Liver (tissue), 9 donors: Measurements from ENCODE around the gene ZMYND8. TPM values are rescaled to one million over a fixed set of nuclear protein-coding genes. Genes with fewer than 3 reads are reported as not detected.

Experiments
- DNase-seq: peaks from one replicate; pipeline ENCODE4 v3.0.0-alpha.2; 2017; ENCODE audit warnings: low spot score
- H3K27ac ChIP-seq, 2 donors: one replicate each; pipeline ENCODE4 v1.7.0; 2013; ENCODE audit warnings: inconsistent platforms in 2 of 2, low read length in 2 of 2, control low read depth in 1 of 2, low read depth in 1 of 2, mild to moderate bottlenecking in 1 of 2
- H3K27me3 ChIP-seq, 4 donors: one replicate each; pipeline versions ENCODE4 v1.6.1 to v1.7.0; 2013; ENCODE audit warnings: low read length in 3 of 4, inconsistent platforms in 1 of 4, mild to moderate bottlenecking in 1 of 4, moderate library complexity in 1 of 4; ENCODE audit not compliant: control insufficient read depth in 4 of 4, insufficient read depth in 4 of 4
- H3K36me3 ChIP-seq, 4 donors: one replicate each; pipeline versions ENCODE4 v1.6.1 to v1.7.0; 2013; ENCODE audit warnings: low read length in 3 of 4, mild to moderate bottlenecking in 3 of 4, low read depth in 1 of 4, moderate library complexity in 1 of 4; ENCODE audit not compliant: control insufficient read depth in 4 of 4, insufficient read depth in 3 of 4
- H3K4me1 ChIP-seq, 4 donors: one replicate each; pipeline versions ENCODE4 v1.6.1 to v1.7.0; 2013; ENCODE audit warnings: low read length in 3 of 4, mild to moderate bottlenecking in 3 of 4, moderate library complexity in 1 of 4; ENCODE audit not compliant: control insufficient read depth in 4 of 4, insufficient read depth in 4 of 4
- H3K4me3 ChIP-seq, 3 donors: one replicate each; pipeline versions ENCODE4 v1.6.1 to v1.7.0; 2013; ENCODE audit warnings: low read length in 3 of 3, control low read depth in 1 of 3, low read depth in 1 of 3, mild to moderate bottlenecking in 1 of 3
- H3K9ac ChIP-seq, 2 donors: one replicate each; pipeline ENCODE4 v1.7.0; 2013; ENCODE audit warnings: low read length in 2 of 2, mild to moderate bottlenecking in 2 of 2, moderate library complexity in 2 of 2, control low read depth in 1 of 2, low read depth in 1 of 2
- H3K9me3 ChIP-seq, 4 donors: one replicate each; pipeline versions ENCODE4 v1.6.1 to v1.7.0; 2013; ENCODE audit warnings: low read length in 3 of 4; ENCODE audit not compliant: control insufficient read depth in 4 of 4
- ATF3 ChIP-seq: IDR thresholded peaks from 2 replicates; pipeline ENCODE4 v1.6.1; 2016; ENCODE audit warnings: antibody characterized with exemption
- CTCF ChIP-seq: fragments of 150-350 bp; IDR thresholded peaks from 2 replicates; pipeline ENCODE4 v1.5.1; 2017; ENCODE audit warnings: improper control_type of control experiment, low read depth, low read length; ENCODE audit not compliant: missing input control
- EGR1 ChIP-seq, 2 donors: IDR thresholded peaks; 2 replicates each; pipeline ENCODE4 v1.6.1; 2016 to 2018; ENCODE audit warnings: antibody characterized with exemption in 2 of 2, low read depth in 2 of 2
- FOXA1 ChIP-seq: IDR thresholded peaks from 2 replicates; pipeline ENCODE4 v1.6.1; 2016; ENCODE audit warnings: antibody characterized with exemption
- FOXA2 ChIP-seq: IDR thresholded peaks from 2 replicates; pipeline ENCODE4 v1.6.1; 2016; ENCODE audit warnings: antibody characterized with exemption
- GABPA ChIP-seq, 2 donors: IDR thresholded peaks in 1 of 2; conservative IDR thresholded peaks in 1 of 2; 2 replicates each; pipeline ENCODE4 v1.6.1; 2016; ENCODE audit warnings: antibody characterized with exemption in 2 of 2, mild to moderate bottlenecking in 1 of 2, moderate library complexity in 1 of 2
- HNF4A ChIP-seq, 2 donors: conservative IDR thresholded peaks; 2 replicates each; pipeline ENCODE4 v1.6.1; 2016; ENCODE audit warnings: antibody characterized with exemption in 2 of 2, mild to moderate bottlenecking in 2 of 2
- HNF4G ChIP-seq: IDR thresholded peaks from 2 replicates; pipeline ENCODE4 v1.6.1; 2016; ENCODE audit warnings: antibody characterized with exemption
- JUND ChIP-seq, 2 donors: IDR thresholded peaks; 2 replicates each; pipeline ENCODE4 v1.6.1; 2016; ENCODE audit warnings: antibody characterized with exemption in 2 of 2
- MAX ChIP-seq: IDR thresholded peaks from 2 replicates; pipeline ENCODE4 v1.6.1; 2016; ENCODE audit warnings: antibody characterized with exemption
- NR2F2 ChIP-seq: IDR thresholded peaks from 2 replicates; pipeline ENCODE4 v1.6.1; 2016; ENCODE audit warnings: antibody characterized with exemption
- REST ChIP-seq: IDR thresholded peaks from 2 replicates; pipeline ENCODE4 v1.6.1; 2016; ENCODE audit warnings: antibody characterized with exemption, mild to moderate bottlenecking
- SP1 ChIP-seq: IDR thresholded peaks from 2 replicates; pipeline ENCODE4 v1.6.1; 2018; ENCODE audit warnings: antibody characterized with exemption, mild to moderate bottlenecking
- TAF1 ChIP-seq: conservative IDR thresholded peaks from 2 replicates; pipeline ENCODE4 v1.6.1; 2016; ENCODE audit warnings: antibody characterized with exemption, mild to moderate bottlenecking
- YY1 ChIP-seq: IDR thresholded peaks from 2 replicates; pipeline ENCODE4 v1.6.1; 2016; ENCODE audit warnings: antibody characterized with exemption, mild to moderate bottlenecking
- WGBS: extraction: QIAGEN DNeasy Blood & Tissue Kit; methylation state at CpG from one replicate; pipeline ENCODE4 v1.1.7; 2013; 5-methylcytosine and 5-hydroxymethylcytosine counted together
- polyA plus RNA-seq, 2 donors: library from polyadenylated mRNA; stranded (reverse) in 1 of 2; unstranded in 1 of 2; fragments of 200-250 nt in 1 of 2; fragments of >200 nt in 1 of 2; fragmentation: Nextera tagmentation in 1 of 2; extraction: Ambion mirVana in 1 of 2; gene quantifications; one replicate each; pipeline versions ENCODE4 v1.2.1 to v1.2.3, GENCODE V29; 2013 to 2015
- total RNA-seq, 2 donors: library from RNA; depleted of rRNA; stranded (reverse); fragments of >200 nt; gene quantifications; one replicate each; pipeline ENCODE4 v1.2.3, GENCODE V29; 2014
- donor health status: healthy.
- donor health status: healthy.
- donor health status: healthy.
- donor health status: healthy.
- donor health status: healthy.

The ZMYND8 gene
- total and polyA plus RNA-seq, 4 donors = 3.3 to 23.5 (median 6.8) TPM

- peak overlapping the region; percentile 92 to 98 for H3K27ac ChIP-seq
- no peaks in the 10 kb centered on the region for H3K36me3 ChIP-seq
- H3K9me3 ChIP-seq = no peaks in the 10 kb centered on the region
- H3K27me3 ChIP-seq = no peaks in the 10 kb centered on the region
- TF ChIP-seq YY1 = peak; percentile 64
- TF ChIP-seq MAX = no peak
- no peak overlapping the region for H3K4me3 ChIP-seq
- peak overlapping the region; percentile 42 to 57 for H3K9ac ChIP-seq
- no peak for DNase-seq
- H3K4me1 ChIP-seq = peaks cover 17 to 77% (median 54%) of the 10 kb centered on the region in 4 donors
- 64% methylated on average over 7 of the region's 7 CpGs for WGBS
These were observed 2.6 kb downstream of the ZMYND8 start for GRCh38 chr20:47353692-47354463.

- H3K27me3 ChIP-seq = no peaks in the 10 kb centered on the region
- TF ChIP-seq ATF3 (no peak), TAF1 (no peak), NR2F2 (no peak), CTCF (no peak), HNF4A (conservative IDR thresholded peaks at IDR 0.05) (no peak), JUND (IDR thresholded peaks at IDR 0.05) (no peak), SP1 (no peak), EGR1 (IDR thresholded peaks at IDR 0.05; ENCODE audit: low read depth in 2 of 2) (no peak), FOXA2 (no peak), REST (no peak), YY1 (no peak), FOXA1 (no peak), GABPA (IDR thresholded peaks at IDR 0.05 in 1 of 2, conservative IDR thresholded peaks at IDR 0.05 in 1 of 2) (no peak), HNF4G (no peak)
- peaks cover 17 to 71% (median 51%) of the 10 kb centered on the region in 4 donors for H3K4me1 ChIP-seq
- no peak overlapping the region for H3K4me3 ChIP-seq
- peak overlapping the region; percentile 92 to 98 for H3K27ac ChIP-seq
- WGBS = 80% methylated on average over 3 of the region's 3 CpGs
- H3K36me3 ChIP-seq = no peaks in the 10 kb centered on the region
- no peak for DNase-seq
- H3K9me3 ChIP-seq = no peaks in the 10 kb centered on the region
- H3K9ac ChIP-seq = peak overlapping the region in 1 of 2 donors; percentile 57
These were observed 3.2 kb downstream of the ZMYND8 start for GRCh38 chr20:47353239-47353691.
